Karpas-422 (cell line): ENCODE measurements around the gene MPP4. TPM values are rescaled to one million over a fixed set of nuclear protein-coding genes. Genes with fewer than 3 reads are reported as not detected.

Source experiments
- DNase-seq: peaks from one replicate; pipeline ENCODE4 v3.0.0-alpha.2; 2015
- H2AFZ ChIP-seq: fragments of 200-600 bp; sonication (generic); 2 replicates; pipeline ENCODE4 v1.6.1; 2014; ENCODE audit warnings: antibody characterized with exemption, low read length, mixed read lengths
- H3K27ac ChIP-seq: fragments of 200-600 bp; sonication (generic); 2 replicates; pipeline ENCODE4 v1.5.1; 2014; ENCODE audit warnings: mild to moderate bottlenecking, low read length, moderate library complexity
- H3K27me3 ChIP-seq: fragments of 200-600 bp; sonication (generic); 2 replicates; pipeline ENCODE4 v1.6.1; 2014; ENCODE audit warnings: low read length, mixed read lengths
- H3K36me3 ChIP-seq: fragments of 200-600 bp; sonication (generic); 2 replicates; pipeline ENCODE4 v1.6.1; 2014; ENCODE audit warnings: low read length, mixed read lengths; ENCODE audit not compliant: insufficient read depth
- H3K4me1 ChIP-seq: fragments of 200-600 bp; sonication (generic); 2 replicates; pipeline ENCODE4 v1.6.1; 2014; ENCODE audit warnings: mild to moderate bottlenecking, low read length, mixed read lengths
- H3K4me2 ChIP-seq: fragments of 200-600 bp; sonication (generic); 2 replicates; pipeline ENCODE4 v1.6.1; 2014; ENCODE audit warnings: low read length, low read depth, mild to moderate bottlenecking; ENCODE audit not compliant: poor library complexity, severe bottlenecking
- H3K4me3 ChIP-seq: fragments of 200-600 bp; sonication (generic); 2 replicates; pipeline ENCODE4 v1.5.1; 2014; ENCODE audit warnings: mild to moderate bottlenecking, antibody characterized with exemption, low read length, mixed read lengths
- H3K79me2 ChIP-seq: fragments of 200-600 bp; sonication (generic); 2 replicates; pipeline ENCODE4 v1.6.1; 2014; ENCODE audit warnings: mild to moderate bottlenecking, low read length, mixed read lengths
- H3K9ac ChIP-seq: fragments of 200-600 bp; sonication (generic); 2 replicates; pipeline ENCODE4 v1.6.0; 2014; ENCODE audit warnings: low read length
- H3K9me2 ChIP-seq: fragments of 200-600 bp; sonication (generic), shearing (Covaris generic); replicated peaks from 2 replicates; pipeline ENCODE4 v1.6.0; 2014; ENCODE audit warnings: mild to moderate bottlenecking, low read length, moderate library complexity; ENCODE audit not compliant: insufficient read depth
- H3K9me3 ChIP-seq: fragments of 300-700, 200-600 bp; sonication (generic); 2 replicates; pipeline ENCODE4 v1.6.1; 2014; ENCODE audit warnings: low read length, mixed read lengths
- H4K20me1 ChIP-seq: fragments of 200-600 bp; sonication (generic); 2 replicates; pipeline ENCODE4 v1.6.1; 2014; ENCODE audit warnings: mild to moderate bottlenecking, antibody characterized with exemption, low read length, low read depth; ENCODE audit not compliant: insufficient read depth
- total RNA-seq: library from RNA; depleted of rRNA; stranded (reverse); fragments of >200 nt; shearing (Covaris generic); gene quantifications from 2 replicates; pipeline ENCODE4 v1.2.3, GENCODE V29; 2014; ENCODE audit warnings: low replicate concordance

MPP4 gene
- total RNA-seq, 1 experiment from 2014 or later = 0.45 TPM

- Histone ChIP-seq H3K9me2 (no peaks in the 10 kb centered on the region), H3K4me3 (no peak overlapping the region), H3K4me1 (no peaks in the 10 kb centered on the region), H3K9me3 (no peaks in the 10 kb centered on the region), H3K27me3 (no peaks in the 10 kb centered on the region), H2AFZ (no peak overlapping the region), H3K9ac (no peak overlapping the region), H3K4me2 (no peak overlapping the region), H4K20me1 (no peaks in the 10 kb centered on the region), H3K36me3 (peaks cover 65% of the 10 kb centered on the region), H3K27ac (no peak overlapping the region), H3K79me2 (no peaks in the 10 kb centered on the region)
- no peak for DNase-seq
These were observed 64.7 kb downstream of the MPP4 start for GRCh38 chr2:201633661-201634249.

- Histone ChIP-seq H3K4me2 (no peak overlapping the region), H3K27ac (no peak overlapping the region), H3K9me3 (no peaks in the 10 kb centered on the region), H3K79me2 (no peaks in the 10 kb centered on the region), H3K4me1 (no peaks in the 10 kb centered on the region), H4K20me1 (no peaks in the 10 kb centered on the region), H3K27me3 (no peaks in the 10 kb centered on the region), H3K9me2 (no peaks in the 10 kb centered on the region), H3K4me3 (no peak overlapping the region), H2AFZ (no peak overlapping the region), H3K36me3 (peaks cover 56% of the 10 kb centered on the region), H3K9ac (no peak overlapping the region)
- no peak for DNase-seq
These were observed 67.4 kb downstream of the MPP4 start for GRCh38 chr2:201631041-201631440.

- H2AFZ ChIP-seq = no peak overlapping the region
- H3K4me3 ChIP-seq = no peak overlapping the region
- H3K36me3 ChIP-seq = peaks cover 59% of the 10 kb centered on the region
- H4K20me1 ChIP-seq = no peaks in the 10 kb centered on the region
- no peaks in the 10 kb centered on the region for H3K9me2 ChIP-seq
- no peaks in the 10 kb centered on the region for H3K79me2 ChIP-seq
- no peak for DNase-seq
- H3K27ac ChIP-seq = no peak overlapping the region
- no peak overlapping the region for H3K9ac ChIP-seq
- H3K27me3 ChIP-seq = no peaks in the 10 kb centered on the region
- no peaks in the 10 kb centered on the region for H3K4me1 ChIP-seq
- no peaks in the 10 kb centered on the region for H3K9me3 ChIP-seq
- no peak overlapping the region for H3K4me2 ChIP-seq
These were observed 67.9 kb downstream of the MPP4 start for GRCh38 chr2:201630577-201630976.

GRCh38 chr2:201628545-201628944 lies 69.9 kb downstream of the MPP4 start:
- H3K4me1 ChIP-seq = no peaks in the 10 kb centered on the region
- no peak overlapping the region for H3K27ac ChIP-seq
- DNase-seq = no peak
- no peak overlapping the region for H3K4me2 ChIP-seq
- no peak overlapping the region for H3K9ac ChIP-seq
- no peaks in the 10 kb centered on the region for H3K9me3 ChIP-seq
- H3K27me3 ChIP-seq = no peaks in the 10 kb centered on the region
- no peaks in the 10 kb centered on the region for H4K20me1 ChIP-seq
- no peaks in the 10 kb centered on the region for H3K79me2 ChIP-seq
- no peaks in the 10 kb centered on the region for H3K9me2 ChIP-seq
- peaks cover 54% of the 10 kb centered on the region for H3K36me3 ChIP-seq
- H3K4me3 ChIP-seq = no peak overlapping the region
- H2AFZ ChIP-seq = no peak overlapping the region

GRCh38 chr2:201622306-201622970 lies 76.0 kb downstream of the MPP4 start:
- no peaks in the 10 kb centered on the region for H3K9me2 ChIP-seq
- no peaks in the 10 kb centered on the region for H4K20me1 ChIP-seq
- no peak overlapping the region for H2AFZ ChIP-seq
- no peak overlapping the region for H3K4me2 ChIP-seq
- no peak overlapping the region for H3K4me3 ChIP-seq
- DNase-seq = no peak
- peaks cover 6% of the 10 kb centered on the region; the same call in 1 of the 2 replicates for H3K36me3 ChIP-seq
- no peak overlapping the region for H3K9ac ChIP-seq
- H3K27ac ChIP-seq = no peak overlapping the region
- H3K9me3 ChIP-seq = no peaks in the 10 kb centered on the region
- H3K27me3 ChIP-seq = no peaks in the 10 kb centered on the region
- no peaks in the 10 kb centered on the region for H3K79me2 ChIP-seq
- no peaks in the 10 kb centered on the region for H3K4me1 ChIP-seq

- Histone ChIP-seq H3K4me3 (no peak overlapping the region), H3K79me2 (no peaks in the 10 kb centered on the region), H3K4me2 (no peak overlapping the region), H3K36me3 (peaks cover 6% of the 10 kb centered on the region; the same call in 1 of the 2 replicates), H3K27me3 (no peaks in the 10 kb centered on the region), H3K27ac (no peak overlapping the region), H3K9ac (no peak overlapping the region), H3K4me1 (no peaks in the 10 kb centered on the region), H3K9me2 (no peaks in the 10 kb centered on the region), H4K20me1 (no peaks in the 10 kb centered on the region), H2AFZ (no peak overlapping the region), H3K9me3 (no peaks in the 10 kb centered on the region)
- no peak for DNase-seq
These were observed 77.0 kb downstream of the MPP4 start for GRCh38 chr2:201621293-201621999.

- Histone ChIP-seq H3K27me3 (no peaks in the 10 kb centered on the region), H3K4me3 (no peak overlapping the region), H3K4me2 (no peak overlapping the region), H3K9ac (no peak overlapping the region), H3K27ac (no peak overlapping the region), H3K4me1 (no peaks in the 10 kb centered on the region), H3K9me2 (no peaks in the 10 kb centered on the region), H3K36me3 (no peaks in the 10 kb centered on the region), H3K79me2 (no peaks in the 10 kb centered on the region), H3K9me3 (no peaks in the 10 kb centered on the region), H2AFZ (no peak overlapping the region), H4K20me1 (no peaks in the 10 kb centered on the region)
- DNase-seq = no peak
These were observed 79.4 kb downstream of the MPP4 start for GRCh38 chr2:201618744-201619662.

GRCh38 chr2:201608021-201608420 lies 90.4 kb downstream of the MPP4 start:
- no peaks in the 10 kb centered on the region for H3K27me3 ChIP-seq
- no peak for DNase-seq
- H3K36me3 ChIP-seq = no peaks in the 10 kb centered on the region
- H3K9ac ChIP-seq = no peak overlapping the region
- no peak overlapping the region for H3K4me2 ChIP-seq
- no peaks in the 10 kb centered on the region for H3K79me2 ChIP-seq
- no peaks in the 10 kb centered on the region for H3K4me1 ChIP-seq
- H3K27ac ChIP-seq = no peak overlapping the region
- no peaks in the 10 kb centered on the region for H4K20me1 ChIP-seq
- H3K9me3 ChIP-seq = no peaks in the 10 kb centered on the region
- H2AFZ ChIP-seq = no peak overlapping the region
- H3K9me2 ChIP-seq = no peaks in the 10 kb centered on the region
- H3K4me3 ChIP-seq = no peak overlapping the region
